PC-3 (cell line): ENCODE measurements around the gene TUBGCP2.

Experiments
- EZH2 ChIP-seq: fragments of 300-600 bp; sonication (generic); IDR thresholded peaks from one replicate; pipeline ENCODE4 v1.6.1; 2017; ENCODE audit warnings: antibody characterized with exemption, mild to moderate bottlenecking, low read length; ENCODE audit not compliant: unreplicated experiment
- EZH2phosphoT487 ChIP-seq: fragments of 300-600 bp; sonication (generic); IDR thresholded peaks from 2 replicates; pipeline ENCODE4 v1.6.1; 2018; ENCODE audit warnings: mild to moderate bottlenecking, antibody characterized with exemption, low read length, borderline replicate concordance
- TF ChIP-seq, protein P1 (sequence below): fragments of 300-600 bp; sonication (generic); conservative IDR thresholded peaks from 2 replicates; pipeline ENCODE4 v1.5.1; 2017; ENCODE audit warnings: antibody characterized with exemption, low read depth, mild to moderate bottlenecking, low read length

- TF ChIP-seq, protein P1, sequence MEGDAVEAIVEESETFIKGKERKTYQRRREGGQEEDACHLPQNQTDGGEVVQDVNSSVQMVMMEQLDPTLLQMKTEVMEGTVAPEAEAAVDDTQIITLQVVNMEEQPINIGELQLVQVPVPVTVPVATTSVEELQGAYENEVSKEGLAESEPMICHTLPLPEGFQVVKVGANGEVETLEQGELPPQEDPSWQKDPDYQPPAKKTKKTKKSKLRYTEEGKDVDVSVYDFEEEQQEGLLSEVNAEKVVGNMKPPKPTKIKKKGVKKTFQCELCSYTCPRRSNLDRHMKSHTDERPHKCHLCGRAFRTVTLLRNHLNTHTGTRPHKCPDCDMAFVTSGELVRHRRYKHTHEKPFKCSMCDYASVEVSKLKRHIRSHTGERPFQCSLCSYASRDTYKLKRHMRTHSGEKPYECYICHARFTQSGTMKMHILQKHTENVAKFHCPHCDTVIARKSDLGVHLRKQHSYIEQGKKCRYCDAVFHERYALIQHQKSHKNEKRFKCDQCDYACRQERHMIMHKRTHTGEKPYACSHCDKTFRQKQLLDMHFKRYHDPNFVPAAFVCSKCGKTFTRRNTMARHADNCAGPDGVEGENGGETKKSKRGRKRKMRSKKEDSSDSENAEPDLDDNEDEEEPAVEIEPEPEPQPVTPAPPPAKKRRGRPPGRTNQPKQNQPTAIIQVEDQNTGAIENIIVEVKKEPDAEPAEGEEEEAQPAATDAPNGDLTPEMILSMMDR: no peak
- TF ChIP-seq EZH2phosphoT487 (no peak), EZH2 (no peak)
These were observed 49.1 kb downstream of the TUBGCP2 start for GRCh38 chr10:133259602-133259989.
